Smooth muscle cell of the coronary artery (primary cell): Measurements from ENCODE around the gene SNCAIP. TPM values are rescaled to one million over a fixed set of nuclear protein-coding genes. Genes with fewer than 3 reads are reported as not detected.

Experiments
- total RNA-seq: library from RNA; depleted of rRNA; stranded (reverse); fragments of >200 nt; gene quantifications from 2 replicates; pipeline ENCODE4 v1.2.3, GENCODE V29; 2014; ENCODE audit warnings: low replicate concordance

The SNCAIP gene
- 0.23 TPM in 1 of 2 replicates, not detected in the other for total RNA-seq

GRCh38 chr5:122311961-122312590, at the start of gene SNCAIP:
Gene SNCAIP, plus strand, starts transcription at chr5:122312237. Its CDS starts 78,898 bp downstream, at chr5:122391135.

Other genes with a start within 250 kb of the SNCAIP start
- 77.0 and 89.1 TPM in 2 replicates for gene LOX, start 234.0 kb upstream of the SNCAIP start, total RNA-seq
- 0.23 TPM in 2 replicates for gene ZNF474, start 182.7 kb upstream of the SNCAIP start, total RNA-seq